ENCODE data around the gene TPSG1.

DNA sequence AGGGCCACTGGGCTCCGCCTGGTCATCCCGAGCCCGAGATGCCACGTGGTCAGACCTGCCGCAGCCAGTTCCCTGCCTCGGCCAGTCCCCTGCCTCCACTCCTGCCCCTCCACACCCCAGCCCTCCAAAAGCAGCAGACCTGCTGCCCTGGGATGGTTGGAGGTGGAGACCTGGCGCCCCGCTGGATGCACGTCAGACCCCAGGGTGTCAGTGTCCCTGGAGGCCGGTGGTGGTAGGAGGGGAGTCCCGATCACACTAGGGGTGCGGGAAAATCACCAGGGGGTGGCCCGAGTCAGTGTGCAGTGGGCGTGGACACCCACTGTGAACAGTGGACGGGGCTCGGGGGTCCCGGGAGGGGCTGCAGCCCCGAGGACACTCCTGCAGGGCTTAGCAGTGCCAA lies 26.9 kb downstream of the TPSG1 start:
- TF ChIP-seq ZBTB43 (CRISPR knock-in tag; conservative IDR thresholded peaks at IDR 0.05) (no peak), ZNF781 (CRISPR knock-in tag; IDR thresholded peaks at IDR 0.05; ENCODE audit: borderline replicate concordance, not compliant biosample characterization) (no peak), KDM5A (IDR thresholded peaks at IDR 0.05; ENCODE audit: borderline replicate concordance, low read length) (no peak), AKAP8 (CRISPR knock-in tag; IDR thresholded peaks at IDR 0.05) (no peak), NR0B2 (CRISPR knock-in tag; IDR thresholded peaks at IDR 0.05) (no peak), TCF12 (IDR thresholded peaks at IDR 0.05) (no peak), TCF12 (CRISPR knock-in tag; IDR thresholded peaks at IDR 0.05) (no peak), MAFF (IDR thresholded peaks at IDR 0.05; ENCODE audit: low read depth, low read length) (no peak)
- TF ChIP-seq, protein P1, sequence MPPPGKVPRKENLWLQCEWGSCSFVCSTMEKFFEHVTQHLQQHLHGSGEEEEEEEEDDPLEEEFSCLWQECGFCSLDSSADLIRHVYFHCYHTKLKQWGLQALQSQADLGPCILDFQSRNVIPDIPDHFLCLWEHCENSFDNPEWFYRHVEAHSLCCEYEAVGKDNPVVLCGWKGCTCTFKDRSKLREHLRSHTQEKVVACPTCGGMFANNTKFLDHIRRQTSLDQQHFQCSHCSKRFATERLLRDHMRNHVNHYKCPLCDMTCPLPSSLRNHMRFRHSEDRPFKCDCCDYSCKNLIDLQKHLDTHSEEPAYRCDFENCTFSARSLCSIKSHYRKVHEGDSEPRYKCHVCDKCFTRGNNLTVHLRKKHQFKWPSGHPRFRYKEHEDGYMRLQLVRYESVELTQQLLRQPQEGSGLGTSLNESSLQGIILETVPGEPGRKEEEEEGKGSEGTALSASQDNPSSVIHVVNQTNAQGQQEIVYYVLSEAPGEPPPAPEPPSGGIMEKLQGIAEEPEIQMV (CRISPR knock-in tag; IDR thresholded peaks at IDR 0.05; ENCODE audit: low read depth): no peak

All from HepG2 (cell line).